Natural killer cell (primary cell): Measurements from ENCODE around the gene VAV3. TPM values are rescaled to one million over a fixed set of nuclear protein-coding genes. Genes with fewer than 3 reads are reported as not detected.

Experiments
- ATAC-seq, 3 donors: fragments of 150-1000 bp in 2 of 3; fragments of 200-7000 bp in 1 of 3; cut with Tn5 transposase; 1 replicate in 1 of 3; 2 replicates in 2 of 3; pipeline ENCODE4 v1.10.0; 2021; ENCODE audit warnings: mild to moderate bottlenecking in 2 of 3, moderate library complexity in 2 of 3
- DNase-seq, 2 donors: peaks; one replicate each; pipeline versions ENCODE4 v3.0.0 to v3.0.0-alpha.2; 2013 to 2021; ENCODE audit warnings: mixed read lengths in 1 of 2
- H3K27ac ChIP-seq: one replicate; pipeline ENCODE4 v1.5.1; 2013; ENCODE audit warnings: mild to moderate bottlenecking, low read length
- H3K27me3 ChIP-seq: one replicate; pipeline ENCODE4 v1.6.1; 2013; ENCODE audit warnings: low read length; ENCODE audit not compliant: control insufficient read depth, insufficient read depth
- H3K36me3 ChIP-seq: one replicate; pipeline ENCODE4 v1.6.1; 2013; ENCODE audit warnings: low read length; ENCODE audit not compliant: control insufficient read depth, insufficient read depth
- H3K4me1 ChIP-seq: one replicate; pipeline ENCODE4 v1.6.1; 2013; ENCODE audit warnings: low read length; ENCODE audit not compliant: control insufficient read depth, insufficient read depth
- H3K4me3 ChIP-seq: one replicate; pipeline ENCODE4 v1.5.1; 2013; ENCODE audit warnings: low read length
- H3K9me3 ChIP-seq: one replicate; pipeline ENCODE4 v1.6.1; 2013; ENCODE audit warnings: low read length; ENCODE audit not compliant: control insufficient read depth, insufficient read depth
- H3K27ac Mint-ChIP-seq, 2 donors: one replicate each; pipeline ENCODE4 v1.8.0; 2022; ENCODE audit warnings: mild to moderate bottlenecking in 2 of 2, mixed read lengths in 2 of 2, moderate library complexity in 1 of 2
- H3K27me3 Mint-ChIP-seq, 2 donors: one replicate each; pipeline ENCODE4 v1.8.0; 2022; ENCODE audit warnings: low read depth in 2 of 2, mixed read lengths in 2 of 2
- H3K36me3 Mint-ChIP-seq: one replicate; pipeline ENCODE4 v1.8.0; 2022; ENCODE audit warnings: mixed read lengths
- H3K4me1 Mint-ChIP-seq, 2 donors: one replicate each; pipeline ENCODE4 v1.8.0; 2022; ENCODE audit warnings: mixed read lengths in 2 of 2
- H3K4me3 Mint-ChIP-seq: one replicate; pipeline ENCODE4 v1.8.0; 2022; ENCODE audit warnings: mild to moderate bottlenecking, moderate library complexity, mixed read lengths
- H3K9me3 Mint-ChIP-seq, 2 donors: one replicate each; pipeline ENCODE4 v1.8.0; 2022; ENCODE audit warnings: mixed read lengths in 2 of 2
- WGBS: methylation state at CpG from one replicate; pipeline ENCODE4 v1.1.7; 2013; ENCODE audit warnings: missing lambda C conversion rate; ENCODE audit not compliant: insufficient coverage; 5-methylcytosine and 5-hydroxymethylcytosine counted together
- intact Hi-C: fragments of 100-400 bp; cut with micrococcal nuclease; formaldehyde crosslinking; loops from one replicate; pipeline ENCODE4 v1.14.2; 2022
- total RNA-seq, 4 donors: library from RNA; stranded (reverse); fragments of 120-200 nt in 1 of 4; gene quantifications; one replicate each; pipeline versions ENCODE4 v1.2.3 to v1.2.4, GENCODE V29; 2013 to 2022
- TF ChIP-seq, protein P1 (sequence below): fragments of 200-600 bp; IDR thresholded peaks from one replicate; pipeline ENCODE4 v1.8.0; 2022; ENCODE audit warnings: antibody characterized with exemption

The VAV3 gene
- total RNA-seq, 3 donors from 2014 or later (not counting 1 experiment from before 2014, with no cell fraction given) = 95.8 to 101 (median 96.6) TPM

- ATAC-seq (peak in 1 of 3 donors; percentile 17), DNase-seq (no peak)
- H3K4me3 ChIP-seq = no peak overlapping the region
- peaks cover 36% of the 10 kb centered on the region for H3K4me1 ChIP-seq
- TF ChIP-seq, protein P1, sequence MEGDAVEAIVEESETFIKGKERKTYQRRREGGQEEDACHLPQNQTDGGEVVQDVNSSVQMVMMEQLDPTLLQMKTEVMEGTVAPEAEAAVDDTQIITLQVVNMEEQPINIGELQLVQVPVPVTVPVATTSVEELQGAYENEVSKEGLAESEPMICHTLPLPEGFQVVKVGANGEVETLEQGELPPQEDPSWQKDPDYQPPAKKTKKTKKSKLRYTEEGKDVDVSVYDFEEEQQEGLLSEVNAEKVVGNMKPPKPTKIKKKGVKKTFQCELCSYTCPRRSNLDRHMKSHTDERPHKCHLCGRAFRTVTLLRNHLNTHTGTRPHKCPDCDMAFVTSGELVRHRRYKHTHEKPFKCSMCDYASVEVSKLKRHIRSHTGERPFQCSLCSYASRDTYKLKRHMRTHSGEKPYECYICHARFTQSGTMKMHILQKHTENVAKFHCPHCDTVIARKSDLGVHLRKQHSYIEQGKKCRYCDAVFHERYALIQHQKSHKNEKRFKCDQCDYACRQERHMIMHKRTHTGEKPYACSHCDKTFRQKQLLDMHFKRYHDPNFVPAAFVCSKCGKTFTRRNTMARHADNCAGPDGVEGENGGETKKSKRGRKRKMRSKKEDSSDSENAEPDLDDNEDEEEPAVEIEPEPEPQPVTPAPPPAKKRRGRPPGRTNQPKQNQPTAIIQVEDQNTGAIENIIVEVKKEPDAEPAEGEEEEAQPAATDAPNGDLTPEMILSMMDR = no peak
- no peaks in the 10 kb centered on the region for H3K27me3 ChIP-seq
- H3K27ac Mint-ChIP-seq = peak overlapping the region; percentile 91 to 92
- no peaks in the 10 kb centered on the region for H3K36me3 Mint-ChIP-seq
- no peaks in the 10 kb centered on the region for H3K9me3 Mint-ChIP-seq
- no peaks in the 10 kb centered on the region for H3K27me3 Mint-ChIP-seq
- WGBS = 70% methylated on average over 2 of the region's 4 CpGs
- peak overlapping the region; percentile 85 for H3K4me3 Mint-ChIP-seq
- H3K9me3 ChIP-seq = no peaks in the 10 kb centered on the region
- peaks cover 80 to 81% of the 10 kb centered on the region in 2 donors for H3K4me1 Mint-ChIP-seq
- H3K27ac ChIP-seq = peak overlapping the region; percentile 94
- no peaks in the 10 kb centered on the region for H3K36me3 ChIP-seq
- intact Hi-C loops = no loop called here
Observed at GRCh38 chr1:107788206-107789202, 176.5 kb downstream of the VAV3 start.

DNA sequence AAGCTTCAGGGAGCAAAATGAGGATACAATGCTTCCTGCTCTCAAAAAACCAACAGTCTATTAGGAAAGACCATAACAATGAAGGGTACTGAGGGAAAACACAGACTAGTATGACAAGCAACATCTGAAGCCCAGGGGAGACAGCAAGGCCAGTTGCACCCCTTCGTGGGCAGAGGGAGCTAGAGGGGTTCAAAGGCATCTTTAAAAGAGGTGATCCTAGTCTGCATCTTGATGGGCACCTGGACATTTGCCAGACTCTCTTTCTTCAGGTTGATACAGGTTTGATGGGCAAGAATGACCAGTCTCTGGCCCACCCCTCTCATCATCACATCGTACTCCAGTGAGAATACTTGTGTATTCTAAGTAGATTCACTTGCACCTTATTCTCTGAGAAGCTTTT, 177.7 kb downstream of the VAV3 start:
- Histone ChIP-seq H3K4me1 (peaks cover 40% of the 10 kb centered on the region), H3K9me3 (no peaks in the 10 kb centered on the region), H3K36me3 (no peaks in the 10 kb centered on the region), H3K27ac (peak overlapping the region; percentile 94), H3K4me3 (no peak overlapping the region), H3K27me3 (no peaks in the 10 kb centered on the region)
- DNase-seq (peak in 1 of 2 donors; percentile 57), ATAC-seq (peak in 1 of 3 donors; percentile 34)
- WGBS = 26% methylated on average over 1 of the region's 2 CpGs
- peak overlapping the region; percentile 85 for H3K4me3 Mint-ChIP-seq
- H3K27me3 Mint-ChIP-seq = no peaks in the 10 kb centered on the region
- H3K9me3 Mint-ChIP-seq = no peaks in the 10 kb centered on the region
- H3K4me1 Mint-ChIP-seq = peaks cover 83 to 86% of the 10 kb centered on the region in 2 donors
- TF ChIP-seq, protein P1 = peak; percentile 21
- intact Hi-C loops = loop anchor here (1.0 to 2.0 kb wide), 4 partner anchors 42 to 294 kb away; no protein-coding TSS in a partner anchor
- H3K27ac Mint-ChIP-seq = peak overlapping the region; percentile 91 to 92
- H3K36me3 Mint-ChIP-seq = no peaks in the 10 kb centered on the region

DNA sequence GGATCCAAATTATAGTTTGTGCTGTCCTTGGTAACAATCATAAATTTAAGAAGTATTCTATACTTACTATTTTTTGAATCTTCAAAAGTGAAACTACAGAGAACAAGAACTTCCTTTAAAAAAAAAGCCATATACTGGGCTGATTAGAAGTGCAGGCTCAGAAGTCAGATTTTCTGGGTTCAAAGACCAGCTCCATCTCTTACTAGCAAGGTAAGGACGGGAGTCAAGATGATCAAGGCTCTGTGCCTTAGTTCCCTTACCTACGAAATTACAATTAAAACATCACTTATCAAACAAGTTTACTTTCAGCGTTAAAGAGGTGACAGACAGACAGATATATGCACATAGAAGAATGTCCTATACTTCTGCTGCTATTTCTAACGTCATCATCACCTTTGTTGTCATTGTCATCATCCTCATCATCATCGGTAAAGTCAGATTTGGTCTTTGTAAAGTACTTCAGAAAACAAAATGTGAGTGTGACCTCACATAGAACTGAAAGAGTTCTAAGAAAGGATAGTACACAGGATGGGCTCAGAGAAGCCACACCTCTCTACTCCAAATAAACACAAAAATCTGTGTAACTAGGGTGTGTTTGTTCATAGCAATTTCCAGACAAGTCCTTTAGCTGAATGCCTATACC, 178.7 kb downstream of the VAV3 start:
- no peaks in the 10 kb centered on the region for H3K36me3 Mint-ChIP-seq
- H3K9me3 Mint-ChIP-seq = no peaks in the 10 kb centered on the region
- Histone ChIP-seq H3K4me1 (peaks cover 40% of the 10 kb centered on the region), H3K9me3 (no peaks in the 10 kb centered on the region), H3K27me3 (no peaks in the 10 kb centered on the region), H3K4me3 (peak overlapping the region; percentile 27), H3K27ac (peak overlapping the region; percentile 94), H3K36me3 (no peaks in the 10 kb centered on the region)
- TF ChIP-seq, protein P1 = no peak
- 5% methylated on average over 4 of the region's 5 CpGs for WGBS
- intact Hi-C loops = loop anchor here (1.0 to 2.0 kb wide), 5 partner anchors 35 to 294 kb away; no protein-coding TSS in a partner anchor
- H3K27me3 Mint-ChIP-seq = no peaks in the 10 kb centered on the region
- H3K4me1 Mint-ChIP-seq = peaks cover 86 to 88% of the 10 kb centered on the region in 2 donors
- ATAC-seq (peak; percentile 71 to 81 (median 74)), DNase-seq (peak in 1 of 2 donors; percentile 74)
- H3K27ac Mint-ChIP-seq = peak overlapping the region; percentile 91 to 92
- H3K4me3 Mint-ChIP-seq = peak overlapping the region; percentile 85
